Measurements from ENCODE around the gene KIAA1328.

Gene KIAA1328

GRCh38 chr18:36960038-36960437 is 131.1 kb downstream of the KIAA1328 start:
- DNase-seq: no peak

GRCh38 chr18:36963464-36963863 is 134.5 kb downstream of the KIAA1328 start:
- DNase-seq: no peak

- no peak for DNase-seq
Measured at GRCh38 chr18:36974686-36975085, 145.8 kb downstream of the KIAA1328 start.

GRCh38 chr18:36977121-36977520 is 148.2 kb downstream of the KIAA1328 start:
- DNase-seq: no peak

- peak in 1 of 5 experiments; percentile 39 for DNase-seq
Measured at GRCh38 chr18:36993068-36993467, 164.1 kb downstream of the KIAA1328 start.

GRCh38 chr18:37006742-37007141 is 177.8 kb downstream of the KIAA1328 start:
- DNase-seq: peak in 1 of 5 experiments; percentile 73

- DNase-seq: no peak
Measured at GRCh38 chr18:37012452-37012851, 183.5 kb downstream of the KIAA1328 start.

GRCh38 chr18:37019157-37019827 is 190.4 kb downstream of the KIAA1328 start:
- DNase-seq: no peak

GRCh38 chr18:37033419-37033818 is 204.5 kb downstream of the KIAA1328 start:
- DNase-seq: no peak

GRCh38 chr18:37042381-37042780 is 213.5 kb downstream of the KIAA1328 start:
- no peak for DNase-seq

GRCh38 chr18:37055137-37055802 is 226.3 kb downstream of the KIAA1328 start:
- DNase-seq: no peak

GRCh38 chr18:37064187-37064586 is 235.3 kb downstream of the KIAA1328 start:
- no peak for DNase-seq

GRCh38 chr18:37065254-37065653 is 236.3 kb downstream of the KIAA1328 start:
- DNase-seq: no peak

- no peak for DNase-seq
Measured at GRCh38 chr18:37084912-37085311, 256.0 kb downstream of the KIAA1328 start.

GRCh38 chr18:37085362-37085761 is 256.4 kb downstream of the KIAA1328 start:
- DNase-seq: no peak

GRCh38 chr18:37107748-37108522 is 279.0 kb downstream of the KIAA1328 start:
- DNase-seq: no peak

GRCh38 chr18:37122877-37123276 is 293.9 kb downstream of the KIAA1328 start:
- DNase-seq: no peak

- DNase-seq: no peak
Measured at GRCh38 chr18:37124516-37124915, 295.6 kb downstream of the KIAA1328 start.

- DNase-seq: no peak
Measured at GRCh38 chr18:37135177-37135576, 306.2 kb downstream of the KIAA1328 start.

- no peak for DNase-seq
Measured at GRCh38 chr18:37138456-37138855, 309.5 kb downstream of the KIAA1328 start.

- no peak for DNase-seq
Measured at GRCh38 chr18:37139876-37140275, 310.9 kb downstream of the KIAA1328 start.

GRCh38 chr18:37144921-37145320 is 316.0 kb downstream of the KIAA1328 start:
- DNase-seq: no peak

GRCh38 chr18:37156330-37156942 is 327.5 kb downstream of the KIAA1328 start:
- DNase-seq: no peak
